Kidney (tissue), 14 donors: Measurements from ENCODE around the gene HNRNPM. TPM values are rescaled to one million over a fixed set of nuclear protein-coding genes. Genes with fewer than 3 reads are reported as not detected.
"Not testable (repeated sequence)": the region's sequence is repeated elsewhere in the genome, so short reads cannot be mapped to it uniquely, and the experiment has no call there.

Experiments used
- DNase-seq, 5 donors: peaks; one replicate each; pipeline ENCODE4 v3.0.0-alpha.2; 2013 to 2020
- FAIRE-seq: peaks from 2 replicates; lab custom pipeline; 2012; peaks lifted over from hg19 to GRCh38; lab: Jason Lieb, UNC
- H3K27ac ChIP-seq, 2 donors: one replicate each; pipeline ENCODE4 v1.7.0; 2013; ENCODE audit warnings: low read depth in 2 of 2, low read length in 2 of 2, inconsistent platforms in 1 of 2
- H3K27me3 ChIP-seq: one replicate; pipeline ENCODE4 v1.7.1; 2013; ENCODE audit warnings: low read length, inconsistent platforms; ENCODE audit not compliant: control insufficient read depth, insufficient read depth
- H3K36me3 ChIP-seq, 3 donors: one replicate each; pipeline versions ENCODE4 v1.7.0 to v1.7.1; 2013; ENCODE audit warnings: low read length in 3 of 3, control low read depth in 1 of 3, inconsistent platforms in 1 of 3; ENCODE audit not compliant: insufficient read depth in 3 of 3, control insufficient read depth in 2 of 3
- H3K4me1 ChIP-seq, 3 donors: one replicate each; pipeline versions ENCODE4 v1.7.0 to v1.7.1; 2013; ENCODE audit warnings: low read length in 3 of 3, inconsistent platforms in 1 of 3, low read depth in 1 of 3; ENCODE audit not compliant: control insufficient read depth in 2 of 3, insufficient read depth in 2 of 3
- H3K4me3 ChIP-seq, 3 donors: one replicate each; pipeline versions ENCODE4 v1.7.0 to v1.8.1; 2013; ENCODE audit warnings: low read length in 3 of 3, control low read depth in 1 of 3, inconsistent platforms in 1 of 3
- H3K9ac ChIP-seq, 3 donors: one replicate each; pipeline versions ENCODE4 v1.7.0 to v1.7.1; 2013; ENCODE audit warnings: low read length in 3 of 3, control low read depth in 1 of 3, inconsistent platforms in 1 of 3
- H3K9me3 ChIP-seq, 3 donors: one replicate each; pipeline versions ENCODE4 v1.7.0 to v1.7.1; 2013; ENCODE audit warnings: low read length in 3 of 3, control low read depth in 1 of 3, inconsistent platforms in 1 of 3; ENCODE audit not compliant: control insufficient read depth in 2 of 3, insufficient read depth in 1 of 3
- CTCF ChIP-seq: IDR thresholded peaks from 3 replicates; pipeline ENCODE4 v1.5.1; 2012; ENCODE audit warnings: mild to moderate bottlenecking, moderate library complexity, borderline replicate concordance; ENCODE audit not compliant: insufficient read depth; ENCODE audit errors: extremely low read depth
- intact Hi-C: fragments of 100-400 bp; cut with DNase I; formaldehyde crosslinking; loops from one replicate; pipeline ENCODE4 v1.11.1; 2022
- polyA plus RNA-seq: library from polyadenylated mRNA; stranded (reverse); fragments of 350-450 nt; fragmentation: Illumina TruSeq; extraction: RNeasy Lipid Tissue Mini Kit (QIAGEN cat#74804); gene quantifications from one replicate; pipeline ENCODE4 v1.2.3, GENCODE V29; 2014; ENCODE audit warnings: low read depth, low replicate concordance; ENCODE audit not compliant: insufficient read depth
- total RNA-seq: library from RNA; stranded (reverse); fragmentation: NEBNext Ultra II Directional; extraction: Animal tissue kit (Norgen Biotek cat#: 25700); gene quantifications from one replicate; pipeline ENCODE4 v1.2.1, GENCODE V29; 2021
- donor health status: control.
- donor health status: control.
- donor health status: control.
- donor health status: control.
- donor health status: control.
- donor health status: DM: yes; HTN: yes; CAD: no.
- donor health status: Normal renal cell carcinoma (clear cell type).

HNRNPM gene
- total and polyA plus RNA-seq, 2 donors from 2014 or later, result 103 to 164 TPM

- intact Hi-C loops, result no loop called here
- no peak overlapping the region for H3K27ac ChIP-seq
- no peaks in the 10 kb centered on the region for H3K9me3 ChIP-seq
- H3K9ac ChIP-seq, result no peak overlapping the region
- FAIRE-seq (no peak), DNase-seq (peak in 1 of 5 donors; percentile 34)
- H3K4me3 ChIP-seq, result no peak overlapping the region
- TF ChIP-seq CTCF, result no peak
- no peaks in the 10 kb centered on the region for H3K4me1 ChIP-seq
- H3K36me3 ChIP-seq, result peaks cover 0 to 21% (median 9%) of the 10 kb centered on the region in 3 donors
- H3K27me3 ChIP-seq, result no peaks in the 10 kb centered on the region
Measured at GRCh38 chr19:8404391-8405151, 40.2 kb upstream of the HNRNPM start.

DNA sequence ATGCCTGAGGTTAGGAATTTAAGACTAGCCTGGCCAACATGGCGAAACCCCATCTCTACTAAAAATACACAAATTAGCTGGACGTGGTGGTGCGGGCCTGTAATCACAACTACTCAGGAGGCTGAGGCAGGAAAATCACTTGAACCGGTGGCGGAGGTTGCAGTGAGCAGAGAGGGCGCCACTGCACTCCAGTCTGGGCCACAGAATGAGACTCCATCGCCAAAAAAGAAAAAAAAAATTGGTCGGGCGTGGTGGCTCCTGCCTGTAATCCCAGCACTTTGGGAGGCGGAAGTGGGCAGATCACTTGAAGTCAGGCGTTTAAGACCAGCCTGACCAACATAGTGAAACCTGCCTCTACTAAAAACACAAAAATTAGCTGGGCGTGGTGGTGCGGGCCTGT lies 34.1 kb upstream of the HNRNPM start:
- H3K9ac ChIP-seq, H3K36me3 ChIP-seq, H3K9me3 ChIP-seq, DNase-seq, H3K27me3 ChIP-seq, H3K4me3 ChIP-seq, FAIRE-seq, H3K4me1 ChIP-seq, H3K27ac ChIP-seq: not testable (repeated sequence)
- intact Hi-C loops, result loop anchor here (10.0 kb wide), 1 partner anchor 94 kb away; the partner anchor contains the start of gene PRAM1

DNA sequence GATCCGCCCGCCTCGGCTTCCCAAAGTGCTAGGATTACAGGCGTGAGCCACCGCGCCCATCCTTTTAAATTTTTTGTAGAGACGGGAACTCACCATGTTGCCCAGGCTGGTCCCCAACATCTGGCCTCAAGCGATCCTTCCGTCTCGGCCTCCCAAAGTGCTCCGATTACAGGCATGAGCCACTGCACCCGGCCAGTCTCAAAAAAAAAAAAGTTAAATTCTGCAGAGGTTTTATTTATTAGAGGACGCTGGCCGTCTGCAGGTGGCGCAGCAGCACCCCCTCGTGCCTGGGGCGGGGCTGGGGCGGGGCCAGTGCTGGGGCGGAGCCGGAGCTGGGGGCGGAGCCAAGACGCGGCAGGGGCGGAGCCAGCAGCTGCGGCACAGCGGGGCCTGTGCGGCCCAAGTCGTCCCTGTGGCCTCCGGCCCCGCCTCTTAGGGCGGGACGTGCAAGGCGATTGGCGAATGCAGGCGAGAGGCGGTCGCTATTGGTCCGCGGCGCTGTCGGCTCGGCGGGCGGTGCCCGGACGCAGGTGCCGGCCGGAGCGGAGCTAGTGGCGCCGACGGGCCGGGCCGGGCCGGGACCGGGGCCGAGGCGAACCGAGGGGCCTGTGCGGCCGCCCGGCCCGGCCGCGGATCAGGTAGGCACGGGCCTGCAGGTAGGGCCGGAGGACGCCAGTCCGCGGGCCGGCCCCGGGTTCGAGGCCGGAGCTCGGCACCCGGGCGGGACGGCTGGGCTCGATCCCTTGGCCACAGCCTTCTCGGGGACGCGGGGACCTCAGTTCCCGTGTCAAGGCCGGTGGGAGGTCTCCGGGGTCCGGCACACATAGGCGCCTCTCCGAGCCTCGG lies 31.8 kb upstream of the HNRNPM start, which contains the start of gene MARCHF2:
TSS of gene MARCHF2 (plus strand) at position 523 of the 846 bp plus-strand sequence. CDS start 8,536 bp downstream, outside the sequence.
- Histone ChIP-seq H3K4me1 (peaks cover 0 to 6% (median 0%) of the 10 kb centered on the region in 3 donors), H3K4me3 (peak within 1 kb of the TSS; percentile 31 to 85 (median 78)), H3K36me3 (no peaks in the 10 kb centered on the region), H3K27ac (peak within 1 kb of the TSS in 1 of 2 donors; percentile 14), H3K9me3 (no peaks in the 10 kb centered on the region), H3K27me3 (no peaks in the 10 kb centered on the region), H3K9ac (peak within 1 kb of the TSS in 2 of 3 donors; percentile 63 to 69)
- peak; percentile 98 to 99 (median 98) for DNase-seq
- intact Hi-C loops, result loop anchor here (10.0 kb wide), 1 partner anchor 92 kb away; the partner anchor contains the start of gene PRAM1
- peak; percentile 63 for TF ChIP-seq CTCF
- no peak for FAIRE-seq
